Measurements from ENCODE around the gene MYL7.

MYL7 gene

GRCh38 chr7:44123190-44124003, 17.7 kb downstream of the MYL7 start, which contains the start of gene POLD2:
TSS of gene POLD2 (minus strand) at chr7:44123548. CDS start at chr7:44122053, 1,495 bp downstream.
- DNase-seq (ENCODE audit: low read depth): peak; percentile 99

DNA sequence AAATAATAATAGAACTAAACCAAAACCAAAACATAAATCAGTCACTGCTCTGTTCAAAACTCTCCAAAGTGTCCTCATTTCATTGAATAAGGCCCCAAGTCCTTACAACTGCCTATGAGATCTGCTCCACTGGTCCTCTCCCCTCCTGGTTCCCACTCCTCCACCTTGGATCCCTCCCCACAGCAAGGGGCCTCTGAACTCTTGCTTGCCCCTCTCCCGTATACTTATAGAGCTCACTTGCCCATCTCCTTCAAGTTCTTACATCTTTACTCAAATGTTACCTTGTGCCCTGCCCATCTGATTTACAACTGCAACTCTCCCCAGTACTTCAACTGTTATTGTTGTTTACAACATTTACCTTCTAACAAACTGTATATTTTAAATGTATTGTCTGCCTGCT, 18.6 kb downstream of the MYL7 start:
- Histone ChIP-seq H3K36me3 (ENCODE audit: control insufficient read depth, insufficient read depth, low read length, severe bottlenecking) (peaks cover 34% of the 10 kb centered on the region), H3K4me3 (ENCODE audit: low read length) (peak overlapping the region; percentile 85), H3K9me3 (ENCODE audit: control insufficient read depth, low read length) (peaks cover 3% of the 10 kb centered on the region), H3K27me3 (replicated peaks; ENCODE audit: control insufficient read depth, insufficient read depth, low read length) (no peaks in the 10 kb centered on the region), H3K4me1 (ENCODE audit: control insufficient read depth, insufficient read depth, low read length) (peaks cover 26% of the 10 kb centered on the region), H3K9ac (ENCODE audit: low read length) (peak overlapping the region; percentile 84)
- DNase-seq (ENCODE audit: low read depth): no peak

More at GRCh38 chr7:44123190-44124003, 17.7 kb downstream of the MYL7 start, which contains the start of gene POLD2:
- Histone ChIP-seq H3K36me3 (ENCODE audit: control insufficient read depth, insufficient read depth, low read length, severe bottlenecking) (peaks cover 25% of the 10 kb centered on the region), H3K4me3 (ENCODE audit: low read length) (peak within 1 kb of the TSS; percentile 85), H3K9me3 (ENCODE audit: control insufficient read depth, low read length) (peaks cover 3% of the 10 kb centered on the region), H3K27me3 (replicated peaks; ENCODE audit: control insufficient read depth, insufficient read depth, low read length) (no peaks in the 10 kb centered on the region), H3K4me1 (ENCODE audit: control insufficient read depth, insufficient read depth, low read length) (peaks cover 22% of the 10 kb centered on the region), H3K9ac (ENCODE audit: low read length) (peak within 1 kb of the TSS; percentile 90)

DNA sequence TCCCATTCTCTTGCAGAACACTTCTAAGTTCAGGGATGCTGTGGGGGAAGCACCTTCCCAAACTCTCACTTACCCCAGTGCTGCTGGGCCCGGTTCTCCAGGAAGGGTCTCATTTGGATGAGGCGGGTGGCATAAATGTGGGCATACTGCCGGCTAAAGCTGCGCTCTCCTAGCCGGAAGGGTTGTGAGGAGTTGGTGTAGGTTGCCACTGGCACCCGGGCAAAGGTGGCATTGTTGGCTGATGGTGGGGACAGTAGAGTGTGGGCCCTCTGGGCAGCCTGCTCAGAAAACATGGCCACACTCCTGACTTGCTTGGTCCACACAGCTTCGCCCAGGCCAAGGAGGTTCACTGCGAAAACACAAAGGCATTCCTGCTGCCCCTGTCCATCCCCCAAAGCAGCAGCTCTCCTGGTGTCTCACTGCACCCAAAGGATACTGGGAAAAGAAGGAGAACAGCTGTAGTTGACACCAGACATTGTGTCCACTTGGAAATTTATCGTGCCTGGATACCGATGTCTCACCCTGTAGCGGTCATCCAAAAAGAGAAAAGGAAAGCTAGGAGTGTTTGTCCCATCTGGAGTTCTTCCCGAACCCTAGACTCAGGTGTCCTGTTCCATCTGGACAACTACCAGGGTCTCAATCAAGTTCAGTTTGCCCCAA, 19.2 kb downstream of the MYL7 start:
- Histone ChIP-seq H3K4me1 (ENCODE audit: control insufficient read depth, insufficient read depth, low read length) (peaks cover 26% of the 10 kb centered on the region), H3K9me3 (ENCODE audit: control insufficient read depth, low read length) (no peaks in the 10 kb centered on the region), H3K4me3 (ENCODE audit: low read length) (peak overlapping the region; percentile 85), H3K27me3 (replicated peaks; ENCODE audit: control insufficient read depth, insufficient read depth, low read length) (no peaks in the 10 kb centered on the region), H3K9ac (ENCODE audit: low read length) (no peak overlapping the region), H3K36me3 (ENCODE audit: control insufficient read depth, insufficient read depth, low read length, severe bottlenecking) (peaks cover 38% of the 10 kb centered on the region)
- no peak for DNase-seq (ENCODE audit: low read depth)

- DNase-seq (ENCODE audit: low read depth): no peak
- no peaks in the 10 kb centered on the region for H3K27me3 ChIP-seq (replicated peaks; ENCODE audit: control insufficient read depth, insufficient read depth, low read length)
- H3K4me1 ChIP-seq (ENCODE audit: control insufficient read depth, insufficient read depth, low read length): peaks cover 26% of the 10 kb centered on the region
- H3K9ac ChIP-seq (ENCODE audit: low read length): peak overlapping the region; percentile 5
- H3K9me3 ChIP-seq (ENCODE audit: control insufficient read depth, low read length): no peaks in the 10 kb centered on the region
- peaks cover 50% of the 10 kb centered on the region for H3K36me3 ChIP-seq (ENCODE audit: control insufficient read depth, insufficient read depth, low read length, severe bottlenecking)
- H3K4me3 ChIP-seq (ENCODE audit: low read length): no peak overlapping the region
These were observed 20.7 kb downstream of the MYL7 start for GRCh38 chr7:44120395-44120794.

DNA sequence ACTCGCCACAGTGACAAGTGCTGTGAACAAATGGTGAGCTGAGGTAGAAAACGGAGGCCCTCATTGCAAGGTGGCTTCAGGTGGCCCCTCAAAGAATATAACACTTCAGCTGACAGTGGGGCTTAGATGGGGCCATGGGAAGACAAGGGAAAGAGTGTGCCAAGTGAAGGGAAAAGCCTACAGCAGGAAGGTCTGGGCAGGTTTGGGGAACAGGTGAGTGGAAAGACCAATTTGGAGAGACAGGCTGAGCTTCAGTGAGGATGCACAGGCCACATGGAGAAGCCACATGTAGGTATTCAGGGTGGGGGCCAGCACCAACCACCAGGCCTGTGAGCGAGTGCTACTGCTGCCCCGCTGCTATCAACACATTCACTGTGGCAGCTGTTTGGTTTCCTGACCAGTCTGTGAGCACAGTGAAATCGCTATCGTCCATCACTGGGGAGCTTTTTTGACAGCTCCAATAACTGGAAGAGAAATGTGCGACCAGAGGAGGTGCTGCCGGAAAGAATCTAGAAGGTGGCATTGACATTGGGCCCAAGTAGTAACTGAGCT, 21.2 kb downstream of the MYL7 start:
- DNase-seq (ENCODE audit: low read depth): no peak
- Histone ChIP-seq H3K4me1 (ENCODE audit: control insufficient read depth, insufficient read depth, low read length) (peaks cover 26% of the 10 kb centered on the region), H3K4me3 (ENCODE audit: low read length) (no peak overlapping the region), H3K36me3 (ENCODE audit: control insufficient read depth, insufficient read depth, low read length, severe bottlenecking) (peaks cover 55% of the 10 kb centered on the region), H3K9me3 (ENCODE audit: control insufficient read depth, low read length) (no peaks in the 10 kb centered on the region), H3K9ac (ENCODE audit: low read length) (no peak overlapping the region), H3K27me3 (replicated peaks; ENCODE audit: control insufficient read depth, insufficient read depth, low read length) (no peaks in the 10 kb centered on the region)

DNA sequence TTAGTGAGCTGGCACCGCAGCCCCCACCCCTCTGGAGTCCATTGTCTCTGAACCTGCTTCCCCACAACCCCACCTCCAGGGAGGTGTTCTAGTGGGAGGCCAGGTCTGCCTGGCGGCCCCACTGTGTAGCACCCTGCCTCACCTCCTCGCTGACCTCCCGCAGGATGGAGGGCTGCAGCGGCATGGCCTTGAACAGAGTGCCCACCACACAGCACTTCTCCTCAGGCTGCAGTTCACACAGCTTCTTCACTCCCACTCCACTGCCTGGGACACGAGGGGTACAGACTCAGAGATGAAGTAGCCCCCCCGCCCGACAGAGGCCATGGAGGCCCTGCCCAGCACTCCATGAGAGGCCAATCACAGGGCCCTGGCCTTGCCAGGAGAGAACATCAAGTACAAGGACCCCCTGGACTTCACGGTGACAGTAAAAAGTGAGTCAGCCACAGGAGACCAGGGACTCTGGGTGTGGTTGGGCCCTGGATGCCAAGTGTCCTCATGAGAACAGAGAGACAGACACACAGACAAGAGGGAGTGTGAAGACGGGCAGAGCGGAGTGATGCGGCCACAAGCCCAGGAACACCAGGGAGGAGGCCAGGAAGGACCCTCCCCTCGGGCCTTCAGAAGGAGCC, 23.2 kb downstream of the MYL7 start:
- Histone ChIP-seq H3K9me3 (ENCODE audit: control insufficient read depth, low read length) (no peaks in the 10 kb centered on the region), H3K27me3 (replicated peaks; ENCODE audit: control insufficient read depth, insufficient read depth, low read length) (no peaks in the 10 kb centered on the region), H3K9ac (ENCODE audit: low read length) (no peak overlapping the region), H3K4me1 (ENCODE audit: control insufficient read depth, insufficient read depth, low read length) (peaks cover 23% of the 10 kb centered on the region), H3K4me3 (ENCODE audit: low read length) (no peak overlapping the region), H3K36me3 (ENCODE audit: control insufficient read depth, insufficient read depth, low read length, severe bottlenecking) (peaks cover 68% of the 10 kb centered on the region)
- no peak for DNase-seq (ENCODE audit: low read depth)

- Histone ChIP-seq H3K4me3 (ENCODE audit: low read length) (no peak overlapping the region), H3K9ac (ENCODE audit: low read length) (no peak overlapping the region), H3K36me3 (ENCODE audit: control insufficient read depth, insufficient read depth, low read length, severe bottlenecking) (peaks cover 68% of the 10 kb centered on the region), H3K27me3 (replicated peaks; ENCODE audit: control insufficient read depth, insufficient read depth, low read length) (no peaks in the 10 kb centered on the region), H3K4me1 (ENCODE audit: control insufficient read depth, insufficient read depth, low read length) (peaks cover 15% of the 10 kb centered on the region), H3K9me3 (ENCODE audit: control insufficient read depth, low read length) (no peaks in the 10 kb centered on the region)
- DNase-seq (ENCODE audit: low read depth): no peak
These were observed 24.1 kb downstream of the MYL7 start for GRCh38 chr7:44116789-44117666.

- Histone ChIP-seq H3K4me1 (ENCODE audit: control insufficient read depth, insufficient read depth, low read length) (peaks cover 10% of the 10 kb centered on the region), H3K27me3 (replicated peaks; ENCODE audit: control insufficient read depth, insufficient read depth, low read length) (no peaks in the 10 kb centered on the region), H3K9me3 (ENCODE audit: control insufficient read depth, low read length) (no peaks in the 10 kb centered on the region), H3K36me3 (ENCODE audit: control insufficient read depth, insufficient read depth, low read length, severe bottlenecking) (peaks cover 63% of the 10 kb centered on the region), H3K9ac (ENCODE audit: low read length) (no peak overlapping the region), H3K4me3 (ENCODE audit: low read length) (no peak overlapping the region)
- DNase-seq (ENCODE audit: low read depth): no peak
These were observed 24.9 kb downstream of the MYL7 start for GRCh38 chr7:44116087-44116788.

- no peaks in the 10 kb centered on the region for H3K27me3 ChIP-seq (replicated peaks; ENCODE audit: control insufficient read depth, insufficient read depth, low read length)
- H3K4me3 ChIP-seq (ENCODE audit: low read length): no peak overlapping the region
- no peak for DNase-seq (ENCODE audit: low read depth)
- peaks cover 60% of the 10 kb centered on the region for H3K36me3 ChIP-seq (ENCODE audit: control insufficient read depth, insufficient read depth, low read length, severe bottlenecking)
- no peak overlapping the region for H3K9ac ChIP-seq (ENCODE audit: low read length)
- H3K9me3 ChIP-seq (ENCODE audit: control insufficient read depth, low read length): no peaks in the 10 kb centered on the region
- peaks cover 5% of the 10 kb centered on the region for H3K4me1 ChIP-seq (ENCODE audit: control insufficient read depth, insufficient read depth, low read length)
These were observed 26.4 kb downstream of the MYL7 start for GRCh38 chr7:44114586-44115310.

Data from adipocyte (in vitro differentiated cells).